ENCODE results near the gene NOL9. TPM values are rescaled to one million over a fixed set of nuclear protein-coding genes. Genes with fewer than 3 reads are reported as not detected.

The NOL9 gene
- total RNA-seq, 4 donors from 2014 or later = 13.1 to 35.9 (median 23.3) TPM

- TF ChIP-seq POLR2A (IDR thresholded peaks at IDR 0.05) (no peak), CTCF (IDR thresholded peaks at IDR 0.05) (no peak)
- intact Hi-C loops (cut with DNase I; ENCODE audit: low total_unique reads) = no loop called here
- 62 to 66% methylated on average over 14 to 17 of the region's 25 CpGs for WGBS, 2 donors
- no peak for DNase-seq (ENCODE audit: low spot score in 2 of 2)
- H3K4me3 ChIP-seq (ENCODE audit: low read depth, poor library complexity, severe bottlenecking) = no peak overlapping the region
Measured at GRCh38 chr1:6588128-6588892, 34.0 kb upstream of the NOL9 start.

GRCh38 chr1:6587261-6588005 lies 33.1 kb upstream of the NOL9 start:
- DNase-seq (ENCODE audit: low spot score in 2 of 2) = no peak
- 29 to 34% methylated on average over 13 of the region's 13 CpGs for WGBS, 2 donors
- no peak overlapping the region for H3K4me3 ChIP-seq (ENCODE audit: low read depth, poor library complexity, severe bottlenecking)
- intact Hi-C loops (cut with DNase I; ENCODE audit: low total_unique reads) = no loop called here
- TF ChIP-seq CTCF (IDR thresholded peaks at IDR 0.05) (no peak), POLR2A (IDR thresholded peaks at IDR 0.05) (no peak)

- no peak for DNase-seq (ENCODE audit: low spot score in 2 of 2)
- intact Hi-C loops (cut with DNase I; ENCODE audit: low total_unique reads) = no loop called here
- WGBS, 2 donors = 71% methylated on average over 10 of the region's 11 CpGs; no CpG with 5 or more reads in 1 of the 2 donors
- TF ChIP-seq CTCF (IDR thresholded peaks at IDR 0.05) (no peak), POLR2A (IDR thresholded peaks at IDR 0.05) (no peak)
- H3K4me3 ChIP-seq (ENCODE audit: low read depth, poor library complexity, severe bottlenecking) = no peak overlapping the region
Measured at GRCh38 chr1:6586404-6586816, 32.1 kb upstream of the NOL9 start.

GRCh38 chr1:6585841-6586240 lies 31.5 kb upstream of the NOL9 start:
- H3K4me3 ChIP-seq (ENCODE audit: low read depth, poor library complexity, severe bottlenecking) = no peak overlapping the region
- intact Hi-C loops (cut with DNase I; ENCODE audit: low total_unique reads) = no loop called here
- no peak for DNase-seq (ENCODE audit: low spot score in 2 of 2)
- TF ChIP-seq POLR2A (IDR thresholded peaks at IDR 0.05) = no peak
- TF ChIP-seq CTCF (IDR thresholded peaks at IDR 0.05) = no peak
- 54 to 82% methylated on average over 7 of the region's 7 CpGs for WGBS, 2 donors

- no peak overlapping the region for H3K4me3 ChIP-seq (ENCODE audit: low read depth, poor library complexity, severe bottlenecking)
- intact Hi-C loops (cut with DNase I; ENCODE audit: low total_unique reads) = no loop called here
- TF ChIP-seq CTCF (IDR thresholded peaks at IDR 0.05) (no peak), POLR2A (IDR thresholded peaks at IDR 0.05) (no peak)
- WGBS, 2 donors = 55 to 70% methylated on average over 12 of the region's 12 CpGs
- DNase-seq (ENCODE audit: low spot score in 2 of 2) = no peak
Measured at GRCh38 chr1:6585081-6585722, 30.9 kb upstream of the NOL9 start.
